ENCODE results near the gene INHBA. TPM values are rescaled to one million over a fixed set of nuclear protein-coding genes. Genes with fewer than 3 reads are reported as not detected.

The INHBA gene
- total and polyA plus RNA-seq, 9 of the 15 experiments (the other 6 are each of a cell fraction or from before 2014, with no cell fraction given), result 0.02 to 0.04 TPM; not detected in 7

DNA sequence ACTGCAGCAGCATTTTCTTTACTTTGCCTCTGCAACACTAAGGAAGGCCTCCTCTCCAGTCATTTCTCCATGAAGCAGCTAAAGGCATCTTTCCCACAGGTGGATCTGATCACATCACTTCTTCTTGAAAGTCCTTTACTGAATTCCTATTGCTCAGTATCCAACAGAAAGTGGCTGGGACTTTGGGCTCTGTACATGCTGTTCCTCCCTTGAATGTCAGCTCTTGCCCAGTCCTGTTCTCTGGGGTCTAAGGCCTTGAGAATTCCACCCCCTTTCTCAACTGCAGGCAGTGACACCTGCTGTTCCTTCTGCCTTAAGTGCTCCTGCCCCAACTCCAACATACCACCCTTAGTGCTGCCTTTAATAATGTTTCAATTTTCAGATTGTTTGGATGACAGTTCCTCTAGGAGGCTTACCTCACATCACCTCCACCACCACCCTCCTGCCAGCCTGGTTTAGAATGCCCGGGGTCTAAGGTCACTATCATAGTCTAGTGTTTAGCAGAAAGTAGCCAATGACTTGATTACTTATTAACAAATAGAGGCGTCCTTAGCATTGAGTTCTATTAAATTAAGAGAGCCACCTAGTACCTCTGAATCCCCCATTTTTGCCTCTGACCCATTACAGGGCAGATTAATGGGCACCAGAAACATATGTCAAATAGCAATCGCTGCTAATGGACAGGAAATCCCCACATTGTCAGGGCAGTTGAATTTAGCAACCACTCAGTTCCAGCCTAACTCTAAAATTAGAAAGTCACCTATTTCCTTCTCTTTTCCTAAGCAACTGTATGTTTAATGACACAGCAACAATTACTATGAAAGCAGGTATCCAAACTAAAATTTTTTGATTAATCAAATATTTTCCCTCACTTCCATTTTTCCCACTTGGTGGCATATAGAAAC lies 11.4 kb downstream of the INHBA start (continued):
- TF ChIP-seq HOXB6 (CRISPR knock-in tag; IDR thresholded peaks at IDR 0.05; ENCODE audit: borderline replicate concordance), result no peak
- no peak for TF ChIP-seq DMBX1 (CRISPR knock-in tag; IDR thresholded peaks at IDR 0.05; ENCODE audit: borderline replicate concordance)
- TF ChIP-seq OTX1 (CRISPR knock-in tag; IDR thresholded peaks at IDR 0.05), result no peak
- no peak for TF ChIP-seq MBD2 (IDR thresholded peaks at IDR 0.05; ENCODE audit: borderline replicate concordance, low read depth)
- TF ChIP-seq FUS (optimal IDR thresholded peaks at IDR 0.05; ENCODE audit: low read depth, low read length), result no peak

DNA sequence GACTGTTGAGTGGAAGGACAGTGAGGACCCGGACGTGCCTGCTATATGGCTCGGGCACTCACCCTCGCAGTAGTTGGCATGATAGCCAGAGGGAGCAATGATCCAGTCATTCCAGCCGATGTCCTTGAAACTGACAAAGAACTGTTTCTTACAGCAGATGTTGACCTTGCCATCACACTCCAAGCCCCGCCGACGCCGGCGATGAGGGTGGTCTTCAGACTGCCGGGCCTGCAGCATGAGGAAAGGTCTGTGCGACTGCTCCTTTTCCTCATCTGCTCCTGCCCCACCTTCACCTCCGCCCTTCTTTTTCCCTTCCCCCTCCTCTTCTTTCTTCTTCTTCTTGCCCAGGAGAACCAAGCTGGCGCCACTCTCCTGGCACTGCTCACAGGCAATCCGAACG lies 13.1 kb downstream of the INHBA start:
- 1% methylated on average over 11 of the region's 16 CpGs for WGBS (ENCODE audit: insufficient coverage, low coverage, missing lambda C conversion rate)
- DNase-seq (ENCODE audit: extremely low read depth in 1 of 4, low spot score in 3 of 4), result no peak
- no peaks in the 10 kb centered on the region for H3K79me2 ChIP-seq (ENCODE audit: control insufficient read depth, insufficient read depth, low read length)
- intact Hi-C loops (cut with micrococcal nuclease) (loop anchor here (10.0 kb wide), 1 partner anchor 685 kb away; no protein-coding TSS in a partner anchor), in situ Hi-C loops (cut with MboI) (no loop called here)
- no peaks in the 10 kb centered on the region for H4K20me1 ChIP-seq (replicated peaks; ENCODE audit: control insufficient read depth, insufficient read depth, low read length)
- FAIRE-seq, result no peak
- H2AFZ ChIP-seq (ENCODE audit: low read depth, low read length), result no peak overlapping the region
- no peaks in the 10 kb centered on the region for H3K4me1 ChIP-seq (replicated peaks in 1 of 2; ENCODE audit: control insufficient read depth in 2 of 2, insufficient read depth in 2 of 2, low read length in 2 of 2)
- no peak for ATAC-seq
- H3K36me3 ChIP-seq (ENCODE audit: control insufficient read depth, insufficient read depth, low read length), result no peaks in the 10 kb centered on the region
- no TSS peak for BruUV-seq (replicated peaks)
- H3K9ac ChIP-seq (ENCODE audit: insufficient read depth in 1 of 2, low read depth in 2 of 2, low read length in 2 of 2), result no peak overlapping the region
- CTCF ChIA-PET (ENCODE audit: low intra/inter-chr PET ratio), result no interaction called here
- H3K4me3 ChIP-seq, result no peak overlapping the region
- H3K4me2 ChIP-seq (ENCODE audit: insufficient read depth, low read length), result no peak overlapping the region
- POLR2A ChIA-PET, result no interaction called here
- H3K9me3 ChIP-seq (replicated peaks; ENCODE audit: control insufficient read depth, insufficient read depth, low read depth, low read length), result no peaks in the 10 kb centered on the region
- no peak overlapping the region for H3K27ac ChIP-seq (ENCODE audit: extremely low read depth, low read depth, low read length)
- no peaks in the 10 kb centered on the region for H3K9me1 ChIP-seq (ENCODE audit: control insufficient read depth, insufficient read depth, low read length)
- TF ChIP-seq U2AF1 (optimal IDR thresholded peaks at IDR 0.05; ENCODE audit: low read depth, low read length) (no peak), SMARCB1 (IDR thresholded peaks at IDR 0.05; ENCODE audit: insufficient read length, low read depth) (no peak), STAT5A (IDR thresholded peaks at IDR 0.05; ENCODE audit: borderline replicate concordance, low read length) (no peak)
- TF ChIP-seq, protein P1, sequence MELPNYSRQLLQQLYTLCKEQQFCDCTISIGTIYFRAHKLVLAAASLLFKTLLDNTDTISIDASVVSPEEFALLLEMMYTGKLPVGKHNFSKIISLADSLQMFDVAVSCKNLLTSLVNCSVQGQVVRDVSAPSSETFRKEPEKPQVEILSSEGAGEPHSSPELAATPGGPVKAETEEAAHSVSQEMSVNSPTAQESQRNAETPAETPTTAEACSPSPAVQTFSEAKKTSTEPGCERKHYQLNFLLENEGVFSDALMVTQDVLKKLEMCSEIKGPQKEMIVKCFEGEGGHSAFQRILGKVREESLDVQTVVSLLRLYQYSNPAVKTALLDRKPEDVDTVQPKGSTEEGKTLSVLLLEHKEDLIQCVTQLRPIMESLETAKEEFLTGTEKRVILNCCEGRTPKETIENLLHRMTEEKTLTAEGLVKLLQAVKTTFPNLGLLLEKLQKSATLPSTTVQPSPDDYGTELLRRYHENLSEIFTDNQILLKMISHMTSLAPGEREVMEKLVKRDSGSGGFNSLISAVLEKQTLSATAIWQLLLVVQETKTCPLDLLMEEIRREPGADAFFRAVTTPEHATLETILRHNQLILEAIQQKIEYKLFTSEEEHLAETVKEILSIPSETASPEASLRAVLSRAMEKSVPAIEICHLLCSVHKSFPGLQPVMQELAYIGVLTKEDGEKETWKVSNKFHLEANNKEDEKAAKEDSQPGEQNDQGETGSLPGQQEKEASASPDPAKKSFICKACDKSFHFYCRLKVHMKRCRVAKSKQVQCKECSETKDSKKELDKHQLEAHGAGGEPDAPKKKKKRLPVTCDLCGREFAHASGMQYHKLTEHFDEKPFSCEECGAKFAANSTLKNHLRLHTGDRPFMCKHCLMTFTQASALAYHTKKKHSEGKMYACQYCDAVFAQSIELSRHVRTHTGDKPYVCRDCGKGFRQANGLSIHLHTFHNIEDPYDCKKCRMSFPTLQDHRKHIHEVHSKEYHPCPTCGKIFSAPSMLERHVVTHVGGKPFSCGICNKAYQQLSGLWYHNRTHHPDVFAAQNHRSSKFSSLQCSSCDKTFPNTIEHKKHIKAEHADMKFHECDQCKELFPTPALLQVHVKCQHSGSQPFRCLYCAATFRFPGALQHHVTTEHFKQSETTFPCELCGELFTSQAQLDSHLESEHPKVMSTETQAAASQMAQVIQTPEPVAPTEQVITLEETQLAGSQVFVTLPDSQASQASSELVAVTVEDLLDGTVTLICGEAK (IDR thresholded peaks at IDR 0.05), result no peak
- TF ChIP-seq, protein P1 (CRISPR knock-in tag; IDR thresholded peaks at IDR 0.05), result no peak
- no peaks in the 10 kb centered on the region for H3K27me3 ChIP-seq (ENCODE audit: control insufficient read depth in 2 of 2, insufficient read depth in 2 of 2, low read length in 2 of 2)
